22Rv1 (cell line): ENCODE data around the gene TEX12.

Experiments
- ZFX ChIP-seq: fragments of 450-650 bp; IDR thresholded peaks from 2 replicates; pipeline ENCODE4 v1.6.1; 2017; ENCODE audit warnings: antibody characterized with exemption, borderline replicate concordance
- TF ChIP-seq, protein P1 (sequence below): fragments of 450-650 bp; IDR thresholded peaks from 2 replicates; pipeline ENCODE4 v1.5.1; 2017; ENCODE audit warnings: mild to moderate bottlenecking

DNA sequence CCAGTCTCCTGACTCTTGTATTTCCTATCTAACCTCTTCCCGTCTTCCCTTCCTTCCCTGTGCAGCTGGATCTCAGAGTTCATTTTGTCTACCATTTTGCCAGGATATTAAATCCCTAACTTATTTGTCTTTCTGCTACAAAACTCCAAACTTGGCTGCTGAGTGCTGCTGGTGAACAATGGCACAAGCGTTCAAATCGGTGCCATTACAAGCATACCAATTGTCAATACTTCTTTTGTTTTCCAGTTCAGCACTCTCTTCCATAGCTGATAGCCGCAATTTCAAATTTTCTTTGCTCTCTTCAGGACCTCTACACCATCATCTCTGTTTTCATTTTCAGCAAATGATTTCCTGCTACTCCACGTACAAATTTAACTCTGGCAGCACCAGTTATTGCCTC is 16.7 kb upstream of the TEX12 start:
- TF ChIP-seq, protein P1, sequence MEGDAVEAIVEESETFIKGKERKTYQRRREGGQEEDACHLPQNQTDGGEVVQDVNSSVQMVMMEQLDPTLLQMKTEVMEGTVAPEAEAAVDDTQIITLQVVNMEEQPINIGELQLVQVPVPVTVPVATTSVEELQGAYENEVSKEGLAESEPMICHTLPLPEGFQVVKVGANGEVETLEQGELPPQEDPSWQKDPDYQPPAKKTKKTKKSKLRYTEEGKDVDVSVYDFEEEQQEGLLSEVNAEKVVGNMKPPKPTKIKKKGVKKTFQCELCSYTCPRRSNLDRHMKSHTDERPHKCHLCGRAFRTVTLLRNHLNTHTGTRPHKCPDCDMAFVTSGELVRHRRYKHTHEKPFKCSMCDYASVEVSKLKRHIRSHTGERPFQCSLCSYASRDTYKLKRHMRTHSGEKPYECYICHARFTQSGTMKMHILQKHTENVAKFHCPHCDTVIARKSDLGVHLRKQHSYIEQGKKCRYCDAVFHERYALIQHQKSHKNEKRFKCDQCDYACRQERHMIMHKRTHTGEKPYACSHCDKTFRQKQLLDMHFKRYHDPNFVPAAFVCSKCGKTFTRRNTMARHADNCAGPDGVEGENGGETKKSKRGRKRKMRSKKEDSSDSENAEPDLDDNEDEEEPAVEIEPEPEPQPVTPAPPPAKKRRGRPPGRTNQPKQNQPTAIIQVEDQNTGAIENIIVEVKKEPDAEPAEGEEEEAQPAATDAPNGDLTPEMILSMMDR = no peak
- no peak for TF ChIP-seq ZFX
